HG02623 (cell line): Measurements from ENCODE around the gene AUTS2.

ENCODE experiments used
- ATAC-seq: cut with Tn5 transposase; IDR thresholded peaks from one replicate; pipeline ENCODE4 v1.9.1; 2021; ENCODE audit warnings: moderate library complexity; ENCODE audit not compliant: unreplicated experiment

The AUTS2 gene

GRCh38 chr7:70574314-70574834 lies 976.1 kb downstream of the AUTS2 start:
- no peak for ATAC-seq

GRCh38 chr7:70574970-70575799 lies 976.9 kb downstream of the AUTS2 start:
- no peak for ATAC-seq

- no peak for ATAC-seq
Measured at GRCh38 chr7:70577078-70577477, 978.8 kb downstream of the AUTS2 start.

GRCh38 chr7:70578131-70578530 lies 979.9 kb downstream of the AUTS2 start:
- no peak for ATAC-seq

GRCh38 chr7:70579397-70580097 lies 981.3 kb downstream of the AUTS2 start:
- no peak for ATAC-seq

- ATAC-seq, result no peak
Measured at GRCh38 chr7:70580161-70580560, 981.9 kb downstream of the AUTS2 start.

- no peak for ATAC-seq
Measured at GRCh38 chr7:70582927-70583895, 984.9 kb downstream of the AUTS2 start.

- ATAC-seq, result no peak
Measured at GRCh38 chr7:70583965-70584883, 985.9 kb downstream of the AUTS2 start.

- ATAC-seq, result no peak
Measured at GRCh38 chr7:70585071-70585470, 986.8 kb downstream of the AUTS2 start.

GRCh38 chr7:70586822-70587221 lies 988.5 kb downstream of the AUTS2 start:
- no peak for ATAC-seq

- ATAC-seq, result no peak
Measured at GRCh38 chr7:70587739-70588138, 989.5 kb downstream of the AUTS2 start.

GRCh38 chr7:70588191-70588921 lies 990.1 kb downstream of the AUTS2 start:
- ATAC-seq, result no peak

- ATAC-seq, result no peak
Measured at GRCh38 chr7:70589010-70589409, 990.7 kb downstream of the AUTS2 start.

GRCh38 chr7:70589590-70589989 lies 991.3 kb downstream of the AUTS2 start:
- ATAC-seq, result no peak

- ATAC-seq, result no peak
Measured at GRCh38 chr7:70590126-70590854, 992.0 kb downstream of the AUTS2 start.

GRCh38 chr7:70591643-70592042 lies 993.4 kb downstream of the AUTS2 start:
- no peak for ATAC-seq

GRCh38 chr7:70592171-70592570 lies 993.9 kb downstream of the AUTS2 start:
- ATAC-seq, result no peak

- ATAC-seq, result no peak
Measured at GRCh38 chr7:70594170-70594569, 995.9 kb downstream of the AUTS2 start.
